Endodermal cell (in vitro differentiated cells): Measurements from ENCODE around the gene FKBP1A. TPM values are rescaled to one million over a fixed set of nuclear protein-coding genes. Genes with fewer than 3 reads are reported as not detected.

Experiments
- DNase-seq: peaks from one replicate; pipeline ENCODE4 v3.0.0-alpha.2; 2017
- H3K27ac ChIP-seq: 2 replicates; pipeline ENCODE4 v1.5.1; 2013; ENCODE audit warnings: mild to moderate bottlenecking, low read depth, low read length, moderate library complexity
- H3K27me3 ChIP-seq: 2 replicates; pipeline ENCODE4 v1.6.1; 2013; ENCODE audit warnings: mild to moderate bottlenecking, low read length, moderate library complexity; ENCODE audit not compliant: insufficient read depth, control insufficient read depth, poor library complexity, severe bottlenecking
- H3K36me3 ChIP-seq: 2 replicates; pipeline ENCODE4 v1.7.0; 2013; ENCODE audit warnings: mild to moderate bottlenecking, low read length, moderate library complexity; ENCODE audit not compliant: control insufficient read depth, insufficient read depth
- H3K4me1 ChIP-seq: one replicate; pipeline ENCODE4 v1.7.0; 2013; ENCODE audit warnings: low read length; ENCODE audit not compliant: control insufficient read depth, insufficient read depth
- H3K4me3 ChIP-seq: 2 replicates; pipeline ENCODE4 v1.5.1; 2013; ENCODE audit warnings: mild to moderate bottlenecking, low read length, moderate library complexity
- H3K9ac ChIP-seq: 2 replicates; pipeline ENCODE4 v1.6.1; 2013; ENCODE audit warnings: mild to moderate bottlenecking, low read length, moderate library complexity; ENCODE audit not compliant: poor library complexity, severe bottlenecking; ENCODE audit errors: extremely low read depth
- H3K9me3 ChIP-seq: 2 replicates; pipeline ENCODE4 v1.6.1; 2013; ENCODE audit warnings: mild to moderate bottlenecking, low read length, moderate library complexity; ENCODE audit not compliant: control insufficient read depth
- H3K27ac Mint-ChIP-seq: 2 replicates; pipeline ENCODE4 v1.8.0; 2020; ENCODE audit warnings: mixed read lengths
- H3K27me3 Mint-ChIP-seq: 2 replicates; pipeline ENCODE4 v1.8.0; 2021; ENCODE audit warnings: mild to moderate bottlenecking, mixed read lengths; ENCODE audit not compliant: insufficient read depth
- H3K36me3 Mint-ChIP-seq: 2 replicates; pipeline ENCODE4 v1.8.0; 2020; ENCODE audit warnings: low read depth, mixed read lengths
- H3K4me1 Mint-ChIP-seq: 2 replicates; pipeline ENCODE4 v1.8.0; 2020; ENCODE audit warnings: mixed read lengths
- H3K4me3 Mint-ChIP-seq: 2 replicates; pipeline ENCODE4 v1.8.0; 2020; ENCODE audit warnings: mild to moderate bottlenecking, moderate library complexity, mixed read lengths
- H3K9me3 Mint-ChIP-seq: 2 replicates; pipeline ENCODE4 v1.8.0; 2020; ENCODE audit warnings: mild to moderate bottlenecking, mixed read lengths
- CTCF ChIP-seq: fragments of 200-600 bp; sonication (generic); conservative IDR thresholded peaks from 2 replicates; pipeline ENCODE4 v1.5.0; 2021; ENCODE audit warnings: antibody characterized with exemption, mild to moderate bottlenecking
- WGBS, 2 experiments: methylation state at CpG; one replicate each; pipeline versions ENCODE4 v1.1.5 to v1.1.7; 2013; ENCODE audit warnings: missing lambda C conversion rate in 2 of 2, mixed read lengths in 1 of 2; ENCODE audit not compliant: insufficient coverage in 1 of 2, insufficient read length in 1 of 2; 5-methylcytosine and 5-hydroxymethylcytosine counted together
- total RNA-seq, 2 donors: library from RNA; stranded (reverse); fragmentation: NEBNext Ultra II Directional in 1 of 2; extraction: Animal tissue kit (Norgen Biotek cat#: 25700) in 1 of 2; gene quantifications; 2 replicates in 1 of 2; 3 replicates in 1 of 2; pipeline ENCODE4 v1.2.1, GENCODE V29; 2021

The FKBP1A gene
- total RNA-seq, 2 donors from 2014 or later = 181 to 185 TPM

DNA sequence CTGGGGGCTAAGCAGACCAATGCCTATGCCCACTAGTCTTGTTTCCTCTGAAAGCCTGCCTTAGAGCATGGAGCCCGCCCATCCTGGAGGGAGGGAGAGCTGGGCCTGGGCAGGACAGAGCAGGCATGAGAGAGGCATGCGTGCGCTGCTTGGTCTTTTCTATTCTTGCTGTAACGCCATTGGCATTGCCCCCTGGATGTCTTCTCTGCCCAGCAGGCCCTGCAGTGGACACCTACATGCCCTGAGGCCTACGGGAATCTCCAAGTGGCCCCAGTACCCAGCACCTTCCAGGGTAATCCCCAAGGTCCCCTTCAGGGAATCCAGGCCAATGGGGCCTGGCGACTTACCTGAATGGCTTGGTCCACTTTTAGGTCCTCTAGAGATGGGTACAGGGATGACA lies 72.8 kb downstream of the FKBP1A start:
- 71 to 78% methylated on average over 2 to 6 of the region's 6 CpGs for WGBS, 2 experiments
- H3K27me3 Mint-ChIP-seq = peaks cover 22% of the 10 kb centered on the region
- Histone ChIP-seq H3K9ac (no peak overlapping the region), H3K4me1 (no peaks in the 10 kb centered on the region), H3K27me3 (peaks cover 4% of the 10 kb centered on the region), H3K9me3 (no peaks in the 10 kb centered on the region), H3K27ac (no peak overlapping the region), H3K36me3 (no peaks in the 10 kb centered on the region), H3K4me3 (no peak overlapping the region)
- no peaks in the 10 kb centered on the region for H3K9me3 Mint-ChIP-seq
- no peak overlapping the region for H3K27ac Mint-ChIP-seq
- H3K4me1 Mint-ChIP-seq = no peaks in the 10 kb centered on the region
- H3K36me3 Mint-ChIP-seq = no peaks in the 10 kb centered on the region
- TF ChIP-seq CTCF = no peak
- H3K4me3 Mint-ChIP-seq = no peak overlapping the region
- no peak for DNase-seq

GRCh38 chr20:1319462-1319861 lies 73.4 kb downstream of the FKBP1A start:
- Mint-ChIP-seq H3K4me3 (no peak overlapping the region), H3K9me3 (no peaks in the 10 kb centered on the region), H3K36me3 (no peaks in the 10 kb centered on the region), H3K4me1 (no peaks in the 10 kb centered on the region), H3K27ac (no peak overlapping the region), H3K27me3 (peaks cover 25% of the 10 kb centered on the region)
- Histone ChIP-seq H3K4me3 (no peak overlapping the region), H3K9ac (no peak overlapping the region), H3K9me3 (no peaks in the 10 kb centered on the region), H3K27ac (no peak overlapping the region), H3K4me1 (no peaks in the 10 kb centered on the region), H3K36me3 (no peaks in the 10 kb centered on the region), H3K27me3 (peaks cover 4% of the 10 kb centered on the region)
- DNase-seq = no peak
- TF ChIP-seq CTCF = no peak
- WGBS, 2 experiments = 92% methylated on average over 4 of the region's 4 CpGs; no CpG with 5 or more reads in 1 of the 2 experiments

- H3K36me3 Mint-ChIP-seq = no peaks in the 10 kb centered on the region
- no peak overlapping the region for H3K4me3 ChIP-seq
- no peaks in the 10 kb centered on the region for H3K4me1 ChIP-seq
- TF ChIP-seq CTCF = no peak
- no peaks in the 10 kb centered on the region for H3K9me3 ChIP-seq
- no peaks in the 10 kb centered on the region for H3K36me3 ChIP-seq
- H3K27me3 Mint-ChIP-seq = peaks cover 25% of the 10 kb centered on the region
- no peaks in the 10 kb centered on the region for H3K4me1 Mint-ChIP-seq
- H3K27me3 ChIP-seq = peaks cover 4% of the 10 kb centered on the region
- H3K9me3 Mint-ChIP-seq = no peaks in the 10 kb centered on the region
- no peak overlapping the region for H3K4me3 Mint-ChIP-seq
- H3K9ac ChIP-seq = no peak overlapping the region
- no peak overlapping the region for H3K27ac Mint-ChIP-seq
- no peak overlapping the region for H3K27ac ChIP-seq
- WGBS, 2 experiments = 78 to 100% methylated on average over 2 to 4 of the region's 4 CpGs
- no peak for DNase-seq
Observed at GRCh38 chr20:1319051-1319450, 73.8 kb downstream of the FKBP1A start.

Other genes starting within 250 kb of the FKBP1A start
- gene TMEM74B, start 208.1 kb downstream of the FKBP1A start, total RNA-seq = 1 to 10 TPM; 3.1 to 4.3 TPM
- gene C20orf202, start 189.6 kb downstream of the FKBP1A start, total RNA-seq = not detected
- 1 to 10 TPM in 1 of 2 donors, not detected in 1; 1.4 TPM for gene RAD21L1, start 167.0 kb downstream of the FKBP1A start, total RNA-seq
- gene SNPH, start 126.8 kb downstream of the FKBP1A start, total RNA-seq = 1 to 10 TPM; 2.2 to 4.9 TPM
- gene SDCBP2, start 63.9 kb downstream of the FKBP1A start, total RNA-seq = 1 to 10 TPM; 1.5 to 5.1 TPM
- 100 to 1,000 TPM in 1 of 2 donors, 10 to 100 TPM in 1; 90.9 to 117 TPM for gene NSFL1C, start 73.8 kb upstream of the FKBP1A start, total RNA-seq
- not detected for gene SIRPB2, start 98.4 kb upstream of the FKBP1A start, total RNA-seq
- gene SIRPD, start 164.7 kb upstream of the FKBP1A start, total RNA-seq = not detected
- gene SIRPB1, start 227.0 kb upstream of the FKBP1A start, total RNA-seq = under 1 TPM; 0.42 to 0.66 TPM